ENCODE data around the gene ST6GALNAC3.

The ST6GALNAC3 gene

DNA sequence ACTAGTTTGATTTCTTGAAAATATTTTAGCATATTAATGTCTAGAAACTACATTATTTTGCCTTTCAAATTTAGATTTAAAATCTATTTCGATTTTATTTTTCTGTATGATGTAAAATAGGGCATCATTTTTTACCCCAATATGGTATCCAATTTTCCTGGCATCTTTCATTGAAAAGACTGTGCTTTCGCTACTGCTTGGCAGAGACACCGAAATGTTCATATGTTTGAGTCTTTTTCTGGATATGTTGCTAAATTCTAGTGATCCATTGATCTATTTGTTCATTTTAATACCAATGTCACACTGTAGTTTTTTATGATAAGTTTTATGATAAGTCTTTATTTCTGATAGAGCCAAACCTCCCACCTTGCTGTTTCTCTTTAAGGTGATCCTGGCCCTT is 24.3 kb downstream of the ST6GALNAC3 start:
- Histone ChIP-seq H3K9ac (ENCODE audit: low read depth, low read length, poor library complexity, severe bottlenecking) (no peak overlapping the region), H3K4me2 (ENCODE audit: low read depth, low read length, poor library complexity, severe bottlenecking) (no peak overlapping the region), H4K20me1 (ENCODE audit: insufficient read depth, low read length, poor library complexity, severe bottlenecking) (no peaks in the 10 kb centered on the region), H3K4me3 (ENCODE audit: low read length, poor library complexity, severe bottlenecking) (no peak overlapping the region), H3K4me1 (ENCODE audit: insufficient read depth, low read length, poor library complexity, severe bottlenecking) (no peaks in the 10 kb centered on the region), H3K9me2 (replicated peaks; ENCODE audit: low read depth, low read length) (no peaks in the 10 kb centered on the region), H3K9me3 (ENCODE audit: insufficient read depth, low read depth, low read length) (no peaks in the 10 kb centered on the region), H3K27me3 (ENCODE audit: insufficient read depth, low read length, poor library complexity, severe bottlenecking) (peaks cover 6% of the 10 kb centered on the region), H3K36me3 (ENCODE audit: insufficient read depth, low read length) (no peaks in the 10 kb centered on the region), H3F3A (ENCODE audit: low read depth) (no peaks in the 10 kb centered on the region), H3K79me2 (ENCODE audit: insufficient read depth, low read length) (no peaks in the 10 kb centered on the region), H2AFZ (ENCODE audit: low read length) (no peak overlapping the region)
- no peak for TF ChIP-seq CTCF (conservative IDR thresholded peaks at IDR 0.05; ENCODE audit: low read length)
- no peak for TF ChIP-seq EZH2phosphoT487 (IDR thresholded peaks at IDR 0.05; ENCODE audit: borderline replicate concordance)

DNA sequence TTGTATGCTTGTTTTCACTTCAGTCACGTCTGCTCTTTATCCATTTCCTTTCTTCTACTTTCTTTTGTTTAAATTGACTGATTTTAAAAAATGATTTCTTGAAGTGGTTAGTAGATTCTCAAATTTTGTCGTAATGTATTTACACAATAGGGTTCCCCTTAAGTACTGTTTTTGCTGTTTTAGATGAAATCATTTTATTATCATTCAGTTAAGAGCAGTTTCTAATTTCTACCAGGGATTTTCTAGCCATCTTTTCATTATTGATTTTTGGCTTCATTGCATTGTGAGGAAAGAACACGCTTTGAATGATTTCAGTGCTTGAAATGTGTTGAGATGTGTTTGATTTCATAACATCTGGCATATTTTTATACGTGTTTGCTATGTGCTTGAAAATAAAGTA is 27.0 kb downstream of the ST6GALNAC3 start:
- Histone ChIP-seq H3F3A (ENCODE audit: low read depth) (no peaks in the 10 kb centered on the region), H3K4me1 (ENCODE audit: insufficient read depth, low read length, poor library complexity, severe bottlenecking) (no peaks in the 10 kb centered on the region), H3K9me2 (replicated peaks; ENCODE audit: low read depth, low read length) (no peaks in the 10 kb centered on the region), H3K4me3 (ENCODE audit: low read length, poor library complexity, severe bottlenecking) (no peak overlapping the region), H3K27me3 (ENCODE audit: insufficient read depth, low read length, poor library complexity, severe bottlenecking) (peaks cover 14% of the 10 kb centered on the region), H4K20me1 (ENCODE audit: insufficient read depth, low read length, poor library complexity, severe bottlenecking) (no peaks in the 10 kb centered on the region), H3K79me2 (ENCODE audit: insufficient read depth, low read length) (no peaks in the 10 kb centered on the region), H3K9ac (ENCODE audit: low read depth, low read length, poor library complexity, severe bottlenecking) (no peak overlapping the region), H2AFZ (ENCODE audit: low read length) (no peak overlapping the region), H3K4me2 (ENCODE audit: low read depth, low read length, poor library complexity, severe bottlenecking) (no peak overlapping the region), H3K9me3 (ENCODE audit: insufficient read depth, low read depth, low read length) (no peaks in the 10 kb centered on the region), H3K36me3 (ENCODE audit: insufficient read depth, low read length) (no peaks in the 10 kb centered on the region)
- TF ChIP-seq EZH2phosphoT487 (IDR thresholded peaks at IDR 0.05; ENCODE audit: borderline replicate concordance) (no peak), CTCF (conservative IDR thresholded peaks at IDR 0.05; ENCODE audit: low read length) (no peak)

- Histone ChIP-seq H3K9me2 (replicated peaks; ENCODE audit: low read depth, low read length) (no peaks in the 10 kb centered on the region), H3K4me2 (ENCODE audit: low read depth, low read length, poor library complexity, severe bottlenecking) (no peak overlapping the region), H3K9me3 (ENCODE audit: insufficient read depth, low read depth, low read length) (no peaks in the 10 kb centered on the region), H3K4me3 (ENCODE audit: low read length, poor library complexity, severe bottlenecking) (no peak overlapping the region), H3F3A (ENCODE audit: low read depth) (no peaks in the 10 kb centered on the region), H3K4me1 (ENCODE audit: insufficient read depth, low read length, poor library complexity, severe bottlenecking) (no peaks in the 10 kb centered on the region), H2AFZ (ENCODE audit: low read length) (no peak overlapping the region), H4K20me1 (ENCODE audit: insufficient read depth, low read length, poor library complexity, severe bottlenecking) (no peaks in the 10 kb centered on the region), H3K27me3 (ENCODE audit: insufficient read depth, low read length, poor library complexity, severe bottlenecking) (peaks cover 18% of the 10 kb centered on the region), H3K36me3 (ENCODE audit: insufficient read depth, low read length) (no peaks in the 10 kb centered on the region), H3K9ac (ENCODE audit: low read depth, low read length, poor library complexity, severe bottlenecking) (no peak overlapping the region), H3K79me2 (ENCODE audit: insufficient read depth, low read length) (no peaks in the 10 kb centered on the region)
- TF ChIP-seq CTCF (conservative IDR thresholded peaks at IDR 0.05; ENCODE audit: low read length) (no peak), EZH2phosphoT487 (IDR thresholded peaks at IDR 0.05; ENCODE audit: borderline replicate concordance) (no peak)
Measured at GRCh38 chr1:76102046-76102445, 27.5 kb downstream of the ST6GALNAC3 start.

Measured in Loucy (cell line).